Activated CD4-positive, alpha-beta T cell treated with anti-CD3 and anti-CD28 coated beads for 24 hours (primary cell): ENCODE results near the gene BMPR1A.

Experiments used
- DNase-seq, 2 donors: peaks; one replicate each; pipeline ENCODE4 v3.0.0-alpha.2; 2020; ENCODE audit warnings: low read depth in 2 of 2

Gene BMPR1A

GRCh38 chr10:86802473-86803108 is 46.2 kb downstream of the BMPR1A start:
- no peak for DNase-seq

DNA sequence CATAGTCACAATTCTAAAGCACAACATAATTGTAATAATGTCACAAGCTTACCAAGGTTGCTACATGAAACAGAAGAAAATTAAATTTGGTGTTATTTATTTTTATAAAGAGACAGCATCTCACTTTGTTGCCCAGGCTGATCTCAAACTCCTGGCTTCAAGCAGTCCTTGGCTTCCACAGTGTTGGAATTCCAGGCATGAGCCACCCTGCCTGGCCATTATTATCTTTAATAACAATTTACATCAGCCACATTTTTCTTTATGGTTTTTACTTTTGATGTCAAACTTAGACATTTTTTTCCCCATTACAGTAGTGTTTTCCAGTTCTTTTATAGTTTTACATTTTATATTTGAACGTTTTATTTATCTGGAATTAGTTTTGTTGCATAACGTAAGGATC is 46.7 kb downstream of the BMPR1A start:
- no peak for DNase-seq

DNA sequence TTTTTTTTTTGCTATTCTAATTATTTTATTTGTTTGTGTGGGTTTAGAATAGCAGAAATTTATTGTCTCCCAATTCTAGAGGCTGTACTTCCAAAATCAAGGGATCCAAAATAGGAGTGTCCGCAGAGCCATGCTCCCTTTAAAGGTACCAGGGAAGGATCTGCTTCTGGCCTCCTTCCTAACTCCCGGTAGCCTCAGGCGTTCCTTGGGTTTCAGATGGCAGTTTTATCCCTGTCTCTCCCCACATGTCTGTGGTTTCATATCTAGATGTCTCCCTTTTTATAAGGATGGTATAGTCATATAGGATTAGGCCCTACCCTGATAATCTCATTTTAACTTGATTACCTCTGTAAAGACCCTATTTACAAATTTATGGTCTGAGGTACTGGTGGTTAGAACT is 48.4 kb downstream of the BMPR1A start:
- DNase-seq, result no peak

DNA sequence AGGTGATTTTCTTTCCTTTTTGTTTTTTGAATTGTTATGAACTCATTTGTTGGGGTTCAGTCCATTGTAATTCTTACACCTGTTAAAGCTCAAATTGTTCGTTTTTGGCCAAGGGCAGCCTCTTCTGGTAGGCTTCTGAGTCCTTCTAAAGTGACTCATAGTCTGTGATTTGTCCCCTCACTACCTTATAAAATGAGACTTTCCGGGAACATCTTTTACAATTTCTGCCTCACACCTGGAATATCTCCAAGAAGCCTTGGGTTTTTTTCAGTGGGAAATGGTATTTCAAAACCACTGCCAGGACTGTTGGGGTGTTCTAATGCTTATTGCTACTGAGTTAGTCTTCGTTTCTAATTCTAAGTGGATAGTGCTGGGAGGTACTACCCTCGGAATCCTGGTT is 56.7 kb downstream of the BMPR1A start:
- no peak for DNase-seq

- DNase-seq, result no peak
These were observed 57.6 kb downstream of the BMPR1A start for GRCh38 chr10:86813982-86814381.

- no peak for DNase-seq
These were observed 58.7 kb downstream of the BMPR1A start for GRCh38 chr10:86815035-86815617.

DNA sequence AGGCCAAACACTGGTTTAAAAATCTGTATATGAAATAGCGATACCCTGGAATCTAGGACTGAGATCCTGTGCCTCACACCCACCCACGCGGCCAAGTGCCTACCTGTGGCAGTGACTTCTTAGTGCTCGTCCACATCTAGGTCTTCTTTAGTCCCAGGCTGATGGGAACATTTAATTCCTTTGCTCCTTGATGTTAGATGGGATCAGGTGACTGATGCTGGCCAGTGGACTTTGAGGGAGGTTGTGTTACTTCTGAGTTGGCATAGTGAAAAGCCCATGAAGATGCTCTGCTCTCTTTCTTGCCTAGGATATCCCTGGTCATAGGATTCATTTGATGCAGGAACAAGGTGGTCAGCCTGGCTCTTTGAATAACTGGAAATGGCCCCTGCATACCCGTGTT is 59.2 kb downstream of the BMPR1A start:
- no peak for DNase-seq

DNA sequence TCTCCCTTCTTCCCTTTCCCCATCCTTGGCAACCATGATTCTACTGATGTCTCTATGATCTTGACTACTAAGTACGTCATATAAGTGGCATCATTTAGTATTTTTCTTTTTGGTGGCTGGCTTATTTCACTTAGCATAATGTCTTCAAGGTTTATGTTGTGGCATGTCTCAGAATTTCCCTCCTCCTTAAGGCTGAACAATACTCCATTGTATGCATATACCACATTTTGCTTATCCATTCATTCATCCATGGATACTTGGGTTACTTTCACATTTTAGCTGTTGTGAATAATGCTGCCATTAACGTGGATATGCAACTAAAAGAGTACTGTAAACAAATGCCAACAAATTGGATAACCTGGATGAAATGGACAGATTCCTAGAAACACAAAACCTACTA is 60.8 kb downstream of the BMPR1A start:
- no peak for DNase-seq

DNA sequence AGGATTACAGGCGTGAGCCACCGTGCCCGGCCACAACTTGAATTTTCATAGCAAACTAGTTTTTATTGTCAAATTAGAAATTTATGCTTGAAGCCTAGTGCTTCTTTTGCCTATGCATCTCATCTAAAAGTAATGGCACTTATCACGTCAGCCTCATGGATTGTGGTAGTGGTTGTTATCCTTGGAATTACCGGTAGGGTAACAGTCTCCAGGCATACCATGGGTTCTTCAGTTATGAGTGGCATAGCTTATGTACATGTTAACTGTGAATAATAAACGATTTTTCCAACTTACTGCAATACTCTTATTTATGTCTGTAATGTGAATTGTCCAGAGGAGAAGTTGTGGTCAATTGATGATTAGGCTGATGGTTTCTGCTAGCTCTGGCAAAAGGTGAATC is 63.1 kb downstream of the BMPR1A start:
- no peak for DNase-seq

DNA sequence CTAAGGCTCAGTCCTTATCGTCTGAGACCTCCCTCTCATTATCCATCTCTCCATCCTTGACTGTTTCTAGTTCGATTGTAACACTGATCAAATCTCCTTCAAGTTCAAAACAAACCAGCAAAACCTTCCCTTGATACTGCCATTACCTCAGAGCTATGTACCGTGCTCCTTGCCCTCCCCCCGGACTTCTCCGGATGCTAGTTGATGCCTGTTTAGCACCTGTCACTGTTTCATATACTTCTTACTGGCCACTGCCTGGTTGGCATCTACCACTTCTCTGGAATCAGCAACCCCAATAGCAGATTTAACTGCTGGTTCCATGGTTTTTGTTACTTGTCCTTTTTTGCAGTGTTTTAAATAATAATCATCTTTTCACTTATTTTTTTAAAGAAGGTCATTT is 64.1 kb downstream of the BMPR1A start:
- no peak for DNase-seq

- DNase-seq, result no peak
These were observed 65.1 kb downstream of the BMPR1A start for GRCh38 chr10:86821388-86821999.

DNA sequence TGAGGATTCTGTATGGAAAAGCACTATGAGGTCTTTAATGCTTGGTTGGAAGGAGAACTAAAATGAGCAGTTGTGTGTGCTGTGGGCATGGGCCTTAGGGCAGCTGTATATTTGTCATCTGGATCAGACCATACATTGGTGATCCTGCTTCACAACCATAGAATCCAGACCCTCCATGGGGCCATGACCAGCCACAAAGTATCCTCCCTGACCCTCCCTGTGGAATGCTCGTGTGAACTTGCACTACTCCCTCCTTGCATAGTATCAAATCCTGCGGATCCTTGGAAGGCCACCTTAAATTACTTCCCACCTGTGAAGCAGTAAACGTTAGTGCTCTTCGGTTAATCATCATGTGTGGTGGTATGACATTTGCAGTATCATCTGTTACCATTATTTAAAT is 67.1 kb downstream of the BMPR1A start:
- no peak for DNase-seq

DNA sequence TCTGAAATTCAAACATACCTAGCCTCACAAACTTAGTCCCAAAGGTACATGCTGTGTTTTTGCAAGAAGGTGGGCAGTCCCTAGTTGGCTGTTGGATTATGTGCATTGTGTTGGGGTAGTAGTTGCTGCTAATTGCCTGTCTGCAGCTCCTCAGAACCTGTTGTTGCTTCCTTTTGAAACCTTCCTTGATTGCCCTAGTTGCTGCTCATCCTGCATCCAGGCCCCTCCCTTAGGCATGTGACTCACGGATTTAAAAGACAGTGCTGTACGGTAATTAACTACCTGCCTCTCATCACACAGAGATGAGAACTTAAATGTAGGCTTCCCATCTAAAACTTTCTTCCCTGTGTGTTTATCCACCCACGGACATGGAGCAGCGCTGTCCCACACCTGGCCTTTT is 67.7 kb downstream of the BMPR1A start:
- DNase-seq, result no peak

- DNase-seq, result no peak
These were observed 68.9 kb downstream of the BMPR1A start for GRCh38 chr10:86825366-86825765.

- no peak for DNase-seq
These were observed 71.2 kb downstream of the BMPR1A start for GRCh38 chr10:86827639-86828038.

DNA sequence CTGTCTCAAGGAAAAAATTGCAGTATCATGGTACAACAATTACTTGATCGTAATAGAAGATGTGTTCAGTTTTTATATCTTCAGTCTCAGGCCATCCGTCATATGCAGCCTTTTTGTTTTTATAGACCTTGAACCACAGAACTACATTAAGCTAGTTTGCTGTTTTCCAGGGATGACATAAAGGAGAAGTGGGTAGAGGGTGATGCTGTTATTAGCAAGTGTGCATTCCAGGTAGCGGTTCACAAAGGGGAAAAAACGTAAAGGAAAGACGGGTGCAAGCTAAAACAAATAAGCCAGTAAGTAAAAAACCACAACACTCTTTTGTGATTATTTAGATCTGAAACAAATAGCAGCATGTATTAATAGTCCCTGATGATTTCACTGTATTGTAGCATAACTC is 71.7 kb downstream of the BMPR1A start:
- no peak for DNase-seq

GRCh38 chr10:86829472-86829871 is 73.1 kb downstream of the BMPR1A start:
- no peak for DNase-seq

GRCh38 chr10:86830043-86830591 is 73.7 kb downstream of the BMPR1A start:
- no peak for DNase-seq

DNA sequence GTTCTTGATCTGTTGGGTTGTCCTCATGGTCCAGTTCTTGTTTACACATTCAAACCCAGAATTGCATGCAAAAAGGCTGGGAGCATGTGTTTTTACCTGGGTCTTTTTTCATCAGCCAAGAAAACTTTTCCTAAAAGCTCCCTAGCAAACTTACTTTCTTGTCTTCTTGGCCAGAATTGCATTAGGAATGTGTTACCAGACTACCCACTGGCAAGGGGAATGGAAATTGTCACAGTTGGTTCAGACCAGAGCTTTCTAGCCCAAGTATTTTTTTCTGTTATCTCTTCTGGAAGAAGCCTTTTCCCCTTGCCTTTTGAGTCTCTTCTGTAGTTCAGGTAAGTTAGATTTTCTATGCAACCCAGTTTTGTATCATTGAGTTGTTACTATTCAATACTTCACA is 77.5 kb downstream of the BMPR1A start:
- no peak for DNase-seq

DNA sequence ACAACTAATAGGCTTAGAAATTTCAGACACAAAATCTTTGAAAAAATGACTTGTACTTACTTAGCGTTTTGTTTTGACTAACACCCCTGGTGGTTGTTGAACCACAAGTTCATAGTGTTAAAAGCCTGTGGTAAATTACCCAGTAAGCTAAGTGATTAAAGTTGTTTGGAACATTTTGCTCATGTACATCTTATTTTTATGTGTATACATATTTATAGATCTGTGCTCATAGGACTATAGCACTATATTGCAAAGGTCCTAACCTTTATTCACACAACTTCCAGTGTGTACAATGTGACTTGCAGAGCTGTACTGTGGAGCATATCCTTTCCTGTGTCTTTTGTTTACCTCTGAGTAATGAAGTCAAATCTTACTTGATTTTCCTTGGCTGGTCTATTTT is 79.6 kb downstream of the BMPR1A start:
- no peak for DNase-seq

- DNase-seq, result no peak
These were observed 81.2 kb downstream of the BMPR1A start for GRCh38 chr10:86837663-86838062.

DNA sequence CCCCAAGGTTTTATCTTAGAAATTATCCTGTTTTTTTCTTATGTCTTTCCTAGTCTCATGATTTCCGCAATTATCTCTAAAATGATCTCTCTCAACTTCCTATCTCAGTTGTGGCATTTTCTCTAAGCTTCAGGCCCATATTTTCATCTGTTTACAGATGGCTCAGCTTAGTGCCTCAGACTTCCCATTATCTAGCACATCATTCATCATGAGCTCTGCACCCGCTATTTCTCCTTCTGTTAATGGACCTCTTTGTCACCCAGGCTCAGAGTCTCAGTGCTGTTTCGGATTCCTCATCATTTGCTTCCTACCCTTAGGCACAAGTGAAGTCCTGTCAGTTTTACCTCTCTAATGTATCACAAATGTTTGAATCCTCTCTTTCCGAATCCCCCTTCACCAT is 84.1 kb downstream of the BMPR1A start:
- DNase-seq, result no peak

DNA sequence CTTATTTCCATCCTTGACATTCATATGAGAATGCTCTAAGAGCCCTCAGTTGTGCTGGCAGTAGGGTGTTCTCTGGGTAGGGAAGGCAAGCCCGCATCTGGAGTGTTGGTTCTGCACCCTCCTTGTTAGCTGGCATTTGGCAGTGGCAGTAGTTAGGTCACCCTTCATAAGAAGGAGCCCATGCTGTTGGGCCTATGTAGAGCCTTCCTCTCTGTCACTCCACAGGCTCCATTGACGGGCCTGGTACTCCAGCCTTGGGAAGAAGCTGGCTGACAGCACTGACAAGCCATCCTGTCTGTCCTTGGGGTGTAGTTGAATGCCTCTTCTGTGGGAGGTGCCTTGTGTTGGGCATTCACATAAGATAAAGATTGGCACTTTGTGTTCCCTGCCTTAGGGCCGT is 89.7 kb downstream of the BMPR1A start:
- no peak for DNase-seq
